ENCODE data around the gene LACTB. TPM values are rescaled to one million over a fixed set of nuclear protein-coding genes. Genes with fewer than 3 reads are reported as not detected.

The LACTB gene
- total and polyA plus RNA-seq, 2 of the 4 experiments (the other 2 are of a cell fraction), result 12.9 to 32.7 TPM

GRCh38 chr15:63103416-63103815, 18.2 kb upstream of the LACTB start:
- no peak for ATAC-seq (ENCODE audit: low read depth)
- Histone ChIP-seq H3K27me3 (ENCODE audit: control insufficient read depth, insufficient read depth, low read length) (no peaks in the 10 kb centered on the region), H3K36me3 (ENCODE audit: control insufficient read depth, insufficient read depth, low read length) (no peaks in the 10 kb centered on the region), H4K20me1 (ENCODE audit: insufficient read depth, low read length) (no peaks in the 10 kb centered on the region), H3K9me1 (ENCODE audit: insufficient read depth, low read length) (peaks cover 3% of the 10 kb centered on the region; the same call in 1 of the 2 replicates), H3K56ac (ENCODE audit: extremely low read depth, insufficient read depth, low read length) (no peak overlapping the region), H4K91ac (ENCODE audit: insufficient read depth, low read depth, low read length) (peak overlapping the region; percentile 59), H3K4me3 (ENCODE audit: insufficient read depth, low read depth, low read length) (no peak overlapping the region), H4K8ac (ENCODE audit: low read depth in 2 of 2, low read length in 2 of 2) (peak overlapping the region in 1 of 2 experiments; percentile 59; a peak in 1 of 4 replicates), H2BK120ac (ENCODE audit: low read depth, low read length) (peak overlapping the region; percentile 89), H3K9ac (ENCODE audit: low read depth, low read length) (no peak overlapping the region), H3K4ac (ENCODE audit: low read depth, low read length) (peak overlapping the region; percentile 84; the same call in 1 of the 2 replicates), H2BK15ac (ENCODE audit: low read depth, low read length) (peak overlapping the region; percentile 74; the same call in 2 of the 3 replicates), H3K9me3 (ENCODE audit: control insufficient read depth, insufficient read depth, low read length) (peaks cover 2% of the 10 kb centered on the region; the same call in 1 of the 2 replicates), H3K79me1 (ENCODE audit: low read depth in 1 of 2, low read length in 2 of 2) (peaks cover 0 to 4% of the 10 kb centered on the region in 2 experiments; a peak in 1 of 4 replicates), H2AK9ac (replicated peaks; ENCODE audit: low read depth, low read length, poor library complexity) (no peak overlapping the region), H3K14ac (replicated peaks; ENCODE audit: low read depth, low read length) (no peak overlapping the region), H2BK20ac (ENCODE audit: low read depth, low read length) (peak overlapping the region; percentile 75), H4K5ac (ENCODE audit: low read depth, low read length) (peak overlapping the region; percentile 22; the same call in 1 of the 2 replicates), H3K4me1 (ENCODE audit: control insufficient read depth, insufficient read depth, low read length) (peaks cover 5% of the 10 kb centered on the region), H3K4me2 (ENCODE audit: low read depth, low read length) (no peak overlapping the region), H3K27ac (ENCODE audit: insufficient read depth, low read length) (no peak overlapping the region), H3K18ac (ENCODE audit: low read depth, low read length) (peak overlapping the region; percentile 20; the same call in 1 of the 2 replicates), H2AFZ (replicated peaks; ENCODE audit: low read length, poor library complexity) (no peak overlapping the region), H2AK5ac (ENCODE audit: low read depth, low read length) (peak overlapping the region; percentile 96), H2BK5ac (ENCODE audit: low read depth, low read length, poor library complexity, severe bottlenecking) (no peak overlapping the region), H3K23ac (ENCODE audit: low read depth, low read length) (no peak overlapping the region)
- dilution Hi-C loops (cut with HindIII; ENCODE audit: low sequenced_read_pairs, unreplicated experiment), result no loop called here
- no TSS peak for BruUV-seq (replicated peaks)
- ChIA-PET CTCF (interaction anchor here (1.2 kb wide), 1 partner anchor 10 kb away, joined by 5 read pairs; no protein-coding TSS in a partner anchor), POLR2A (ENCODE audit: unreplicated experiment) (no interaction called here)
- in situ Hi-C loops (cut with MboI; ENCODE audit: low sequenced_read_pairs), result no loop called here
- intact Hi-C loops (cut with micrococcal nuclease), result no loop called here
- TF ChIP-seq MAFK (IDR thresholded peaks at IDR 0.05; ENCODE audit: low read depth, low read length), result no peak
- no peak for TF ChIP-seq SMC3 (IDR thresholded peaks at IDR 0.05; ENCODE audit: low read depth, low read length)
- TF ChIP-seq CHD1 (IDR thresholded peaks at IDR 0.05; ENCODE audit: low read depth, low read length), result no peak
- TF ChIP-seq RCOR1 (IDR thresholded peaks at IDR 0.05; ENCODE audit: insufficient replicate concordance, low read length), result no peak
- no peak for TF ChIP-seq MAZ (IDR thresholded peaks at IDR 0.05; ENCODE audit: borderline replicate concordance, low read depth, low read length)
- no peak for TF ChIP-seq POLR2A (IDR thresholded peaks at IDR 0.05; ENCODE audit: low read depth, low read length)
- no peak for TF ChIP-seq NFE2L2 (IDR thresholded peaks at IDR 0.05; ENCODE audit: low read depth, low read length)
- TF ChIP-seq, protein P1, sequence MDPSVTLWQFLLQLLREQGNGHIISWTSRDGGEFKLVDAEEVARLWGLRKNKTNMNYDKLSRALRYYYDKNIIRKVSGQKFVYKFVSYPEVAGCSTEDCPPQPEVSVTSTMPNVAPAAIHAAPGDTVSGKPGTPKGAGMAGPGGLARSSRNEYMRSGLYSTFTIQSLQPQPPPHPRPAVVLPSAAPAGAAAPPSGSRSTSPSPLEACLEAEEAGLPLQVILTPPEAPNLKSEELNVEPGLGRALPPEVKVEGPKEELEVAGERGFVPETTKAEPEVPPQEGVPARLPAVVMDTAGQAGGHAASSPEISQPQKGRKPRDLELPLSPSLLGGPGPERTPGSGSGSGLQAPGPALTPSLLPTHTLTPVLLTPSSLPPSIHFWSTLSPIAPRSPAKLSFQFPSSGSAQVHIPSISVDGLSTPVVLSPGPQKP (IDR thresholded peaks at IDR 0.05; ENCODE audit: borderline replicate concordance, low read depth, low read length), result no peak
- no peak for TF ChIP-seq CTCF (conservative IDR thresholded peaks at IDR 0.05; ENCODE audit: low read depth, low read length)
- TF ChIP-seq MXI1 (IDR thresholded peaks at IDR 0.05; ENCODE audit: borderline replicate concordance, low read depth, low read length), result no peak
- TF ChIP-seq BHLHE40 (IDR thresholded peaks at IDR 0.05; ENCODE audit: low read depth, low read length), result no peak
- TF ChIP-seq FOS (IDR thresholded peaks at IDR 0.05; ENCODE audit: low read depth, low read length), result no peak
- WGBS, 2 experiments (ENCODE audit: extremely low coverage in 2 of 2, insufficient read length in 1 of 2), result 100% methylated on average over 1 of the region's 3 CpGs; no CpG with 5 or more reads in 1 of the 2 experiments
- DNase-seq, result no peak

Data from IMR-90 (cell line).